Suppressor macrophage (primary cell): Measurements from ENCODE around the gene IQSEC2.

ENCODE experiments used
- DNase-seq, 4 experiments: peaks; one replicate each; pipeline ENCODE4 v3.0.0-alpha.2; 2020 to 2022
- total RNA-seq, 17 experiments: gene quantifications; one replicate each; lab custom pipeline; 2026; ENCODE audit warnings: mixed read lengths in 6 of 17, inconsistent platforms in 3 of 17; lab: John Stamatoyannopoulos, UW

Gene IQSEC2
- 2.9 to 16.3 (median 6.2) reads per million in 17 experiments for total RNA-seq

GRCh38 chrX:53281321-53281822 lies at the start of gene IQSEC2:
IQSEC2 (minus strand) TSS chrX:53281584.
- DNase-seq = peak; percentile 63 to 84 (median 70)

GRCh38 chrX:53330331-53330730 lies 48.9 kb upstream of the IQSEC2 start:
- no peak for DNase-seq

- no peak for DNase-seq
These were observed 43.4 kb upstream of the IQSEC2 start for GRCh38 chrX:53324803-53325202.

- no peak for DNase-seq
These were observed 42.7 kb upstream of the IQSEC2 start for GRCh38 chrX:53324085-53324484.

- DNase-seq = no peak
These were observed 41.8 kb upstream of the IQSEC2 start for GRCh38 chrX:53323196-53323595.

GRCh38 chrX:53321943-53322497 lies 40.6 kb upstream of the IQSEC2 start:
- no peak for DNase-seq

GRCh38 chrX:53321230-53321942 lies 40.0 kb upstream of the IQSEC2 start:
- DNase-seq = peak in 2 of 4 experiments; percentile 39 to 54

GRCh38 chrX:53320543-53321229 lies 39.3 kb upstream of the IQSEC2 start:
- DNase-seq = peak in 3 of 4 experiments; percentile 16 to 50 (median 31)

GRCh38 chrX:53319614-53320542 lies 38.5 kb upstream of the IQSEC2 start:
- DNase-seq = peak in 3 of 4 experiments; percentile 9 to 30 (median 21)

- DNase-seq = no peak
These were observed 37.5 kb upstream of the IQSEC2 start for GRCh38 chrX:53318766-53319353.

- peak; percentile 55 to 77 (median 64) for DNase-seq
These were observed 36.1 kb upstream of the IQSEC2 start for GRCh38 chrX:53317365-53318069.

GRCh38 chrX:53316860-53317237 lies 35.5 kb upstream of the IQSEC2 start:
- DNase-seq = no peak

GRCh38 chrX:53316111-53316859 lies 34.9 kb upstream of the IQSEC2 start:
- DNase-seq = no peak

- no peak for DNase-seq
These were observed 32.3 kb upstream of the IQSEC2 start for GRCh38 chrX:53313728-53314105.

GRCh38 chrX:53312946-53313727 lies 31.8 kb upstream of the IQSEC2 start:
- peak; percentile 64 to 88 (median 76) for DNase-seq

GRCh38 chrX:53309837-53310236 lies 28.5 kb upstream of the IQSEC2 start:
- DNase-seq = no peak

GRCh38 chrX:53308836-53309235 lies 27.5 kb upstream of the IQSEC2 start:
- DNase-seq = no peak

GRCh38 chrX:53305996-53306937 lies 24.9 kb upstream of the IQSEC2 start:
- no peak for DNase-seq
